Smooth muscle cell of bladder (primary cell): Measurements from ENCODE around the gene TNNI3. TPM values are rescaled to one million over a fixed set of nuclear protein-coding genes. Genes with fewer than 3 reads are reported as not detected.

Experiments used
- total RNA-seq: library from RNA; depleted of rRNA; stranded (reverse); fragments of >200 nt; gene quantifications from 2 replicates; pipeline ENCODE4 v1.2.3, GENCODE V29; 2014

The TNNI3 gene
- total RNA-seq = 0.18 TPM in 1 of 2 replicates, not detected in the other

GRCh38 chr19:55157064-55157908, at the start of gene TNNI3:
TNNI3 (minus strand) TSS chr19:55157732; CDS start chr19:55157589, 143 bp downstream.

GRCh38 chr19:55179606-55180484, 22.3 kb upstream of the TNNI3 start, which contains the start of gene SYT5:
SYT5 (minus strand) TSS chr19:55180289; CDS start chr19:55179041, 1,248 bp downstream.

GRCh38 chr19:55166530-55167268, 9.2 kb upstream of the TNNI3 start, which contains the start of gene DNAAF3:
DNAAF3 (minus strand) TSS chr19:55166613; CDS start chr19:55166413, 200 bp downstream.

GRCh38 chr19:55149078-55150003, 8.2 kb downstream of the TNNI3 start, which contains the start of gene TNNT1:
TNNT1 (minus strand) TSS chr19:55149206; CDS start chr19:55147157, 2,049 bp downstream.

GRCh38 chr19:55116859-55117662, 40.5 kb downstream of the TNNI3 start, which contains the start of gene PPP1R12C:
PPP1R12C (minus strand) TSS chr19:55117637; CDS start chr19:55117543, 94 bp downstream.

Other genes with a start within 250 kb of the TNNI3 start
- not detected in 2 replicates for gene NLRP7, start 210.2 kb downstream of the TNNI3 start, total RNA-seq
- gene NLRP2, start 191.4 kb downstream of the TNNI3 start, total RNA-seq = 0.14 TPM in 1 of 2 replicates, not detected in the other
- not detected in 2 replicates for gene GP6, start 119.5 kb downstream of the TNNI3 start, total RNA-seq
- gene RDH13, start 94.6 kb downstream of the TNNI3 start, total RNA-seq = 4.6 and 8.7 TPM in 2 replicates
- 0.09 and 0.85 TPM in 2 replicates for gene EPS8L1, start 81.9 kb downstream of the TNNI3 start, total RNA-seq
- gene PPP1R12C, start 40.1 kb downstream of the TNNI3 start, total RNA-seq = 23.8 and 26.1 TPM in 2 replicates
- 1.6 and 2.7 TPM in 2 replicates for gene TNNT1, start 8.5 kb downstream of the TNNI3 start, total RNA-seq
- 0.09 and 0.14 TPM in 2 replicates for gene DNAAF3, start 8.9 kb upstream of the TNNI3 start, total RNA-seq
- under 0.01 and 0.09 TPM in 2 replicates for gene SYT5, start 22.6 kb upstream of the TNNI3 start, total RNA-seq
- gene PTPRH, start 51.8 kb upstream of the TNNI3 start, total RNA-seq = 2.1 and 5.5 TPM in 2 replicates
- gene TMEM86B, start 71.0 kb upstream of the TNNI3 start, total RNA-seq = 1.1 and 1.2 TPM in 2 replicates
- 17.2 and 26.1 TPM in 2 replicates for gene PPP6R1, start 101.3 kb upstream of the TNNI3 start, total RNA-seq
- 18.1 and 19.1 TPM in 2 replicates for gene HSPBP1, start 122.4 kb upstream of the TNNI3 start, total RNA-seq
- 4.4 and 6.6 TPM in 2 replicates for gene BRSK1, start 126.3 kb upstream of the TNNI3 start, total RNA-seq
- gene TMEM150B, start 167.6 kb upstream of the TNNI3 start, total RNA-seq = not detected in 2 replicates
- gene KMT5C, start 182.1 kb upstream of the TNNI3 start, total RNA-seq = 8.1 and 8.4 TPM in 2 replicates
- under 0.01 TPM in 1 of 2 replicates, not detected in the other for gene COX6B2, start 197.0 kb upstream of the TNNI3 start, total RNA-seq
- not detected in 2 replicates for gene GARIN5B, start 205.5 kb upstream of the TNNI3 start, total RNA-seq
- gene IL11, start 212.7 kb upstream of the TNNI3 start, total RNA-seq = 5.4 and 8.0 TPM in 2 replicates
- gene TMEM190, start 219.1 kb upstream of the TNNI3 start, total RNA-seq = 0.28 TPM in 1 of 2 replicates, not detected in the other
- 0.14 and 0.18 TPM in 2 replicates for gene TMEM238, start 226.6 kb upstream of the TNNI3 start, total RNA-seq
- gene RPL28, start 228.2 kb upstream of the TNNI3 start, total RNA-seq = 239 and 254 TPM in 2 replicates